ENCODE measurements around the gene PLXNA4.

The PLXNA4 gene

GRCh38 chr7:132435016-132435990, 141.0 kb downstream of the PLXNA4 start:
- peak in 1 of 2 donors; percentile 33 for DNase-seq

- DNase-seq = no peak
Observed at GRCh38 chr7:132434041-132434440, 142.2 kb downstream of the PLXNA4 start.

GRCh38 chr7:132433301-132433700, 143.0 kb downstream of the PLXNA4 start:
- DNase-seq = no peak

GRCh38 chr7:132430861-132431822, 145.1 kb downstream of the PLXNA4 start:
- peak; percentile 66 to 68 for DNase-seq

- no peak for DNase-seq
Observed at GRCh38 chr7:132430041-132430855, 146.0 kb downstream of the PLXNA4 start.

GRCh38 chr7:132429181-132429580, 147.1 kb downstream of the PLXNA4 start:
- DNase-seq = no peak

GRCh38 chr7:132428247-132428919, 147.9 kb downstream of the PLXNA4 start:
- no peak for DNase-seq

GRCh38 chr7:132425942-132426341, 150.3 kb downstream of the PLXNA4 start:
- DNase-seq = no peak

- DNase-seq = no peak
Observed at GRCh38 chr7:132424821-132425724, 151.2 kb downstream of the PLXNA4 start.

GRCh38 chr7:132424277-132424676, 152.0 kb downstream of the PLXNA4 start:
- DNase-seq = no peak

- DNase-seq = no peak
Observed at GRCh38 chr7:132423594-132424200, 152.6 kb downstream of the PLXNA4 start.

- DNase-seq = no peak
Observed at GRCh38 chr7:132422502-132423111, 153.7 kb downstream of the PLXNA4 start.

GRCh38 chr7:132420527-132420926, 155.7 kb downstream of the PLXNA4 start:
- DNase-seq = no peak

- no peak for DNase-seq
Observed at GRCh38 chr7:132419542-132419941, 156.7 kb downstream of the PLXNA4 start.

- DNase-seq = no peak
Observed at GRCh38 chr7:132418840-132419239, 157.4 kb downstream of the PLXNA4 start.

- no peak for DNase-seq
Observed at GRCh38 chr7:132417103-132417906, 159.0 kb downstream of the PLXNA4 start.

- DNase-seq = no peak
Observed at GRCh38 chr7:132416395-132416794, 159.9 kb downstream of the PLXNA4 start.

GRCh38 chr7:132415259-132415658, 161.0 kb downstream of the PLXNA4 start:
- DNase-seq = no peak

- DNase-seq = no peak
Observed at GRCh38 chr7:132414857-132415256, 161.4 kb downstream of the PLXNA4 start.
